OCI-LY7 (cell line): Measurements from ENCODE around the gene PDE6G.

ENCODE experiments used
- CTCF ChIP-seq: fragments of 200-600 bp; sonication (generic); conservative IDR thresholded peaks from 2 replicates; pipeline ENCODE4 v1.5.1; 2014; ENCODE audit warnings: mild to moderate bottlenecking, antibody characterized with exemption, low read length, moderate library complexity, mixed read lengths
- EZH2phosphoT487 ChIP-seq: fragments of 200-600 bp; sonication (generic); IDR thresholded peaks from 2 replicates; pipeline ENCODE4 v1.6.1; 2018; ENCODE audit warnings: low read depth, borderline replicate concordance, mild to moderate bottlenecking, mixed run types, antibody characterized with exemption, low read length, moderate library complexity, mixed read lengths

GRCh38 chr17:81616877-81617276, 39.5 kb downstream of the PDE6G start:
- TF ChIP-seq CTCF (no peak), EZH2phosphoT487 (no peak)
